Measurements from ENCODE around the gene ATP1A4. TPM values are rescaled to one million over a fixed set of nuclear protein-coding genes. Genes with fewer than 3 reads are reported as not detected.
A peak's percentile ranks its signal among the peaks of the same experiment; 100 is the strongest.

The ATP1A4 gene
- polyA plus RNA-seq, 3 donors: 1.00 to 16.0 TPM; not detected in 1

GRCh38 chr1:160116283-160117147 lies 34.9 kb upstream of the ATP1A4 start:
- Mint-ChIP-seq H3K36me3 (no peaks in the 10 kb centered on the region), H3K9me3 (no peaks in the 10 kb centered on the region), H3K27ac (peak overlapping the region in 1 of 7 donors; percentile 26), H3K27me3 (ENCODE audit: low read depth in 3 of 3) (peaks cover 2 to 17% (median 7%) of the 10 kb centered on the region in 3 donors), H3K4me3 (no peak overlapping the region), H3K4me1 (peaks cover 1% of the 10 kb centered on the region)
- no peaks in the 10 kb centered on the region for H4K20me1 ChIP-seq (ENCODE audit: insufficient read depth, low read length)
- H3K4me1 ChIP-seq (ENCODE audit: control insufficient read depth in 1 of 2, insufficient read depth in 2 of 2, low read length in 2 of 2): peaks cover 5 to 7% of the 10 kb centered on the region in 2 donors
- H3K36me3 ChIP-seq (replicated peaks in 1 of 2; ENCODE audit: control insufficient read depth in 1 of 2, insufficient read depth in 2 of 2, low read length in 2 of 2): no peaks in the 10 kb centered on the region
- no peak overlapping the region for H3K4me3 ChIP-seq (replicated peaks in 1 of 3; ENCODE audit: low read depth in 2 of 3, low read length in 3 of 3)
- intact Hi-C loops (cut with micrococcal nuclease): no loop called here
- no peak overlapping the region for H3K4me2 ChIP-seq (replicated peaks; ENCODE audit: extremely low read depth, low read length, poor library complexity, severe bottlenecking)
- DNase-seq: no peak
- H2AFZ ChIP-seq (ENCODE audit: insufficient read depth, low read depth, low read length, poor library complexity, severe bottlenecking): no peak overlapping the region
- H3K9ac ChIP-seq (ENCODE audit: insufficient read depth, low read length, poor library complexity, severe bottlenecking): no peak overlapping the region
- no peak for TF ChIP-seq CTCF (IDR thresholded peaks at IDR 0.05)
- no peak overlapping the region for H3K27ac ChIP-seq (ENCODE audit: low read depth in 1 of 2, low read length in 2 of 2)
- H3K9me3 ChIP-seq (replicated peaks in 1 of 2; ENCODE audit: control insufficient read depth in 1 of 2, insufficient read depth in 1 of 2, low read length in 2 of 2): no peaks in the 10 kb centered on the region
- H3K27me3 ChIP-seq (ENCODE audit: control insufficient read depth in 2 of 2, insufficient read depth in 2 of 2, low read length in 2 of 2): peaks cover 0 to 6% of the 10 kb centered on the region in 2 donors
- 79% methylated on average over 5 of the region's 12 CpGs for WGBS (ENCODE audit: insufficient coverage)
- H3K79me2 ChIP-seq (ENCODE audit: insufficient read depth, low read length): no peaks in the 10 kb centered on the region

DNA sequence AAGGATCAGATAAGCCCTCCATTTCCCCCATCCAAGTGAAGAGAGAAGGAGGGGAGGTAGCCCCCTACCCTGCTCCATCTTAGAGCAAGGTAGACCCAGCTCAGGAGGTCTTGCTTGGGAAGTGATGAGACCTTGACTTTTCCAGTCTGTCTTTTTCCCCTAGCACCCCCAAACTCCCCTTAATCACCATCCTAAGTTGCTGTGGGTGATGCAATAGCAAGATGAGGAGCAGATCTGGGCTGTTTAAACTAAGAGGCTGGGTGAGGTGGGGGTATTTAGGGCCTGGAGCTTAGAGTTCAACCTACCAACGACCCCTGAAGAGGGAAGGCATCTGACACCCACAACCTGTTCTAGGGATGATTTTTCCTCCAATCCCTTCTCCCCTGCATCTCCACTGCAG lies 34.1 kb upstream of the ATP1A4 start:
- peaks cover 5 to 7% of the 10 kb centered on the region in 2 donors for H3K4me1 ChIP-seq (ENCODE audit: control insufficient read depth in 1 of 2, insufficient read depth in 2 of 2, low read length in 2 of 2)
- H3K9ac ChIP-seq (ENCODE audit: insufficient read depth, low read length, poor library complexity, severe bottlenecking): no peak overlapping the region
- WGBS (ENCODE audit: insufficient coverage): no CpG with 5 or more reads among the region's 1 CpG
- Mint-ChIP-seq H3K4me3 (no peak overlapping the region), H3K27ac (no peak overlapping the region), H3K9me3 (no peaks in the 10 kb centered on the region), H3K36me3 (no peaks in the 10 kb centered on the region), H3K27me3 (ENCODE audit: low read depth in 3 of 3) (peaks cover 3 to 17% (median 7%) of the 10 kb centered on the region in 3 donors), H3K4me1 (peaks cover 1% of the 10 kb centered on the region)
- H4K20me1 ChIP-seq (ENCODE audit: insufficient read depth, low read length): no peaks in the 10 kb centered on the region
- no peak overlapping the region for H3K27ac ChIP-seq (ENCODE audit: low read depth in 1 of 2, low read length in 2 of 2)
- intact Hi-C loops (cut with micrococcal nuclease): no loop called here
- no peaks in the 10 kb centered on the region for H3K79me2 ChIP-seq (ENCODE audit: insufficient read depth, low read length)
- no peak overlapping the region for H2AFZ ChIP-seq (ENCODE audit: insufficient read depth, low read depth, low read length, poor library complexity, severe bottlenecking)
- no peak overlapping the region for H3K4me2 ChIP-seq (replicated peaks; ENCODE audit: extremely low read depth, low read length, poor library complexity, severe bottlenecking)
- H3K4me3 ChIP-seq (replicated peaks in 1 of 3; ENCODE audit: low read depth in 2 of 3, low read length in 3 of 3): no peak overlapping the region
- peaks cover 0 to 6% of the 10 kb centered on the region in 2 donors for H3K27me3 ChIP-seq (ENCODE audit: control insufficient read depth in 2 of 2, insufficient read depth in 2 of 2, low read length in 2 of 2)
- no peak for TF ChIP-seq CTCF (IDR thresholded peaks at IDR 0.05)
- no peak for DNase-seq
- H3K36me3 ChIP-seq (replicated peaks in 1 of 2; ENCODE audit: control insufficient read depth in 1 of 2, insufficient read depth in 2 of 2, low read length in 2 of 2): no peaks in the 10 kb centered on the region
- H3K9me3 ChIP-seq (replicated peaks in 1 of 2; ENCODE audit: control insufficient read depth in 1 of 2, insufficient read depth in 1 of 2, low read length in 2 of 2): no peaks in the 10 kb centered on the region
